Measurements from ENCODE around the gene HPX. TPM values are rescaled to one million over a fixed set of nuclear protein-coding genes. Genes with fewer than 3 reads are reported as not detected.

HPX gene
- total RNA-seq, 4 donors from 2014 or later: 8.7 to 17.6 TPM; not detected in 2

DNA sequence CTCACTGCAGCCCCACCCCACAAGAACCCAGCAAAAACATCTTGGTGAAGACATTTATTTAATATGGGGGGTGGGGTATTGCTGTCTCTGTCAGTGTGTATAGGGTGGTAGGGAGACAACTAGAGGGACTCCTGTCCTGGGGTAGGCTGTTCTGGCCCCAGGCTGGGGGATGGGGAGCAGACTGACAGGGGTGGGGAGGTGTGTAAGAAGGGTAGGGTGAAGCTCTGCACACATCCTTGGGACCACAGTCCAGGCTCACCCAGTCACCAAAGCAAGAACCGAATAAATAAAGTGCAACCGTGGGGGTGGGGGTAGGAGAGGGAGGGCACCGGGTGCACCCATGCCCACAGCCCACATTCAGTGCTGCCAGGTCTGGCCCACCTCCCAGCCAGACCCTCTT lies 7.8 kb upstream of the HPX start:
- DNase-seq (no peak), ATAC-seq (no peak)
- in situ Hi-C loops (cut with MboI; ENCODE audit: low sequenced_read_pairs in 4 of 4): loop anchor here in 1 of 4 donors (10.0 kb wide), 1 partner anchor 74 kb away; no protein-coding TSS in a partner anchor
- Histone ChIP-seq H3K36me3 (peaks cover 0 to 56% of the 10 kb centered on the region in 2 donors), H3K27me3 (no peaks in the 10 kb centered on the region), H3K4me1 (no peaks in the 10 kb centered on the region), H3K9me3 (no peaks in the 10 kb centered on the region), H3K4me3 (no peak overlapping the region), H3K27ac (no peak overlapping the region)
- no peak for TF ChIP-seq POLR2A (IDR thresholded peaks at IDR 0.05)
- TF ChIP-seq, protein P1, sequence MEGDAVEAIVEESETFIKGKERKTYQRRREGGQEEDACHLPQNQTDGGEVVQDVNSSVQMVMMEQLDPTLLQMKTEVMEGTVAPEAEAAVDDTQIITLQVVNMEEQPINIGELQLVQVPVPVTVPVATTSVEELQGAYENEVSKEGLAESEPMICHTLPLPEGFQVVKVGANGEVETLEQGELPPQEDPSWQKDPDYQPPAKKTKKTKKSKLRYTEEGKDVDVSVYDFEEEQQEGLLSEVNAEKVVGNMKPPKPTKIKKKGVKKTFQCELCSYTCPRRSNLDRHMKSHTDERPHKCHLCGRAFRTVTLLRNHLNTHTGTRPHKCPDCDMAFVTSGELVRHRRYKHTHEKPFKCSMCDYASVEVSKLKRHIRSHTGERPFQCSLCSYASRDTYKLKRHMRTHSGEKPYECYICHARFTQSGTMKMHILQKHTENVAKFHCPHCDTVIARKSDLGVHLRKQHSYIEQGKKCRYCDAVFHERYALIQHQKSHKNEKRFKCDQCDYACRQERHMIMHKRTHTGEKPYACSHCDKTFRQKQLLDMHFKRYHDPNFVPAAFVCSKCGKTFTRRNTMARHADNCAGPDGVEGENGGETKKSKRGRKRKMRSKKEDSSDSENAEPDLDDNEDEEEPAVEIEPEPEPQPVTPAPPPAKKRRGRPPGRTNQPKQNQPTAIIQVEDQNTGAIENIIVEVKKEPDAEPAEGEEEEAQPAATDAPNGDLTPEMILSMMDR (IDR thresholded peaks at IDR 0.05 in 4 of 5, conservative IDR thresholded peaks at IDR 0.05 in 1 of 5): no peak
- intact Hi-C loops (cut with DNase I; ENCODE audit: low total_unique reads): no loop called here

DNA sequence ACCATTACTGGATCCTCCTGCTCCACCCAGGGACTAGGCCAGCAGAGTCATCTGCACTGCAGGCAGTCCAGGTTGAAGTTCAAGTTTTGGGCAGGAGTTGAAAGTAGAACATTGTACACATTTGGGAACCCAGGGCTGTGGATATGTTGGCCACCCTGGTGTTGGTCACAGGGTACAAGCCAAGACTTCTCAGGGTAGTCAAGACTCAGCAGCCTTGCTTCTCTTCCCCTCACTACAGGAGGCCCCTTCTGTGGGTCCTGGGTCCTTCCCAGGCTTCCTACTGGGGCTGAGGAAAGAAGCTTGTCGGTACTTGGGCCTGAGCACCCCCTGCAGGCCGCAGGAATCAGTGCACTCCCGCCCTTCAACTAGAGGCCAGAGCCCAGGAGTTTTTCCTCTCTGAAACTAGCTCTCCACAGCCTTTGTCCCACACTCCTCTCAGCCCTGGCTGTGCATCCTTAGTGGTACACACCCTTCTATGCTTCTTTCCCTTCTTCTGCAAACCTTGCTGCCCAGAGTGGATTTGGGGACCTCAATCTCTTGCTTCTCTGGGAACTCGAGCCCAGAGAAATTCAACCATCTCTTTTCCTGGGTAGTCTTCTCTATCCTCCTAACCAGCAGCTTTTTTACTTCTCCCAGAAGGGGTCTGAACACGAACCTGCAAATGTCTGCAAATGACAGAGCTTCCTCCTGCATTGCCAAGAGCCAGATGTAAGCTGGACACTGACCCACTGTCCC lies 2.6 kb upstream of the HPX start:
- peak; percentile 50 to 88 for ATAC-seq
- H3K27ac ChIP-seq: no peak overlapping the region
- DNase-seq: peak; percentile 10 to 33
- TF ChIP-seq, protein P1 (IDR thresholded peaks at IDR 0.05 in 4 of 5, conservative IDR thresholded peaks at IDR 0.05 in 1 of 5): peak; percentile 62 to 81 (median 71)
- TF ChIP-seq POLR2A (IDR thresholded peaks at IDR 0.05): no peak
- H3K36me3 ChIP-seq: peaks cover 0 to 8% of the 10 kb centered on the region in 2 donors
- intact Hi-C loops (cut with DNase I; ENCODE audit: low total_unique reads) (loop anchor here (1.0 to 5.0 kb wide), 3 partner anchors 25 to 64 kb away; partner anchors contain the start of gene APBB1), in situ Hi-C loops (cut with MboI; ENCODE audit: low sequenced_read_pairs in 4 of 4) (loop anchor here (5.0 to 10.0 kb wide), 2 partner anchors 66 to 69 kb away; no protein-coding TSS in a partner anchor)
- H3K4me3 ChIP-seq: no peak overlapping the region
- no peaks in the 10 kb centered on the region for H3K27me3 ChIP-seq
- H3K4me1 ChIP-seq: no peaks in the 10 kb centered on the region
- H3K9me3 ChIP-seq: no peaks in the 10 kb centered on the region

DNA sequence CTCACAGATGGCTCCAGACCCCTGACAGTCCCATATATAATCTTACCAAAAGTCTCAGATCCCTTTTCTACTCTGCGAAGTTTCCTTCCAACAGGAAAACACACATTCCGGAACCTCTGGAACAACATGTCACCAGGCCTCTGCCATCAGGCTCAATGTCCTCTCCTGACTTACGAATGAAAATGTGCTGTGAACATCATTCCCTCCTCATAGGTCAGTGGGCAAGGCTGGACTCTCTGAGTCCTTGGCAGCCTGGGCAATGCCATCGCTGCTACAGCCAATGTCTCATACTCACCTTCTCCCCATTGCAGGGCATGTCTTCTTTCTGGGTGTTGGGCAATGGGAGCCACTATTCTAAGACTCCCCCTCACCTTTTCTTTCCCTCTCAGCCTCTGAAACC lies 1.7 kb upstream of the HPX start:
- no peak for TF ChIP-seq POLR2A (IDR thresholded peaks at IDR 0.05)
- TF ChIP-seq, protein P1 (IDR thresholded peaks at IDR 0.05 in 4 of 5, conservative IDR thresholded peaks at IDR 0.05 in 1 of 5): no peak
- ATAC-seq: no peak
- intact Hi-C loops (cut with DNase I; ENCODE audit: low total_unique reads): loop anchor here (2.0 to 5.0 kb wide), 2 partner anchors 24 to 60 kb away; partner anchors contain the start of gene APBB1
- in situ Hi-C loops (cut with MboI; ENCODE audit: low sequenced_read_pairs in 4 of 4): loop anchor here (5.0 to 10.0 kb wide), 2 partner anchors 65 to 68 kb away; no protein-coding TSS in a partner anchor
- Histone ChIP-seq H3K27me3 (no peaks in the 10 kb centered on the region), H3K27ac (no peak overlapping the region), H3K4me1 (no peaks in the 10 kb centered on the region), H3K36me3 (no peaks in the 10 kb centered on the region), H3K4me3 (no peak overlapping the region), H3K9me3 (no peaks in the 10 kb centered on the region)
- DNase-seq: no peak

DNA sequence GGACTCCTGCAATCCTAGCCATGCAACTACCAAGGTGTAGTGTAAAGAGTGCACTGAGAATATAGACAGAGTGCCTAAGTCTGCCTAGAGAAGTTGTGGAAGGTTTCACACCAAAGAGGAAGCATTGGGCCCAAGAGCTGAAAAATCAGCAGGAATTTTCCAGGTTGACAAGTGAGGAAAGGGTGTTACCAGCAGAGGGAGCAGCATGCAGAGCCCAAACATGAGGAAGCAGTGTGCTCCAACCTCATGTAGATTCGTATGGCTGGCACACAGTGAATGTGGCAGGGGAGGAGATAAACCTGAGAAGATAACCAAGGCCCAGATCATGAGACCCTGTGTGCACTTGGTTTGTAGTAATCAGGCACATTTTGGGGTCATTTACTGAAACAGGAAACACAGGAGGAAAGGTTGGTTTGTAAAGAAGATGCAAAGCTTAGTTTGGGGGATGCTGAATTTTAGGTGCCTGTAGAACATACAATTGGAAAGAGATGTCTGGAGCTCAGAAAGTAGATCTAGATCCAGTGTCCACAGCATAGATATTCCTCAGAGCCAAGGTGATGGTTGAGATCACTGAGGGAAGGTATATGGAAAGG lies 1.7 kb downstream of the HPX start:
- H3K36me3 ChIP-seq: no peaks in the 10 kb centered on the region
- intact Hi-C loops (cut with DNase I; ENCODE audit: low total_unique reads): no loop called here
- no peaks in the 10 kb centered on the region for H3K27me3 ChIP-seq
- peak; percentile 15 to 29 for DNase-seq
- no peak overlapping the region for H3K4me3 ChIP-seq
- no peak for TF ChIP-seq POLR2A (IDR thresholded peaks at IDR 0.05)
- TF ChIP-seq, protein P1 (IDR thresholded peaks at IDR 0.05 in 4 of 5, conservative IDR thresholded peaks at IDR 0.05 in 1 of 5): peak in 3 of 5 experiments; percentile 39 to 63 (median 56)
- ATAC-seq: peak; percentile 43 to 72
- no peak overlapping the region for H3K27ac ChIP-seq
- H3K4me1 ChIP-seq: no peaks in the 10 kb centered on the region
- no peaks in the 10 kb centered on the region for H3K9me3 ChIP-seq
- in situ Hi-C loops (cut with MboI; ENCODE audit: low sequenced_read_pairs in 4 of 4): no loop called here
